GM12872 (cell line): ENCODE measurements around the gene DOCK1.

Source experiments
- TF ChIP-seq, protein P1 (sequence below): IDR thresholded peaks from 3 replicates; pipeline ENCODE4 v1.5.1; 2011; ENCODE audit warnings: low read depth, mild to moderate bottlenecking, low read length, moderate library complexity; ENCODE audit not compliant: insufficient read depth

DOCK1 gene

DNA sequence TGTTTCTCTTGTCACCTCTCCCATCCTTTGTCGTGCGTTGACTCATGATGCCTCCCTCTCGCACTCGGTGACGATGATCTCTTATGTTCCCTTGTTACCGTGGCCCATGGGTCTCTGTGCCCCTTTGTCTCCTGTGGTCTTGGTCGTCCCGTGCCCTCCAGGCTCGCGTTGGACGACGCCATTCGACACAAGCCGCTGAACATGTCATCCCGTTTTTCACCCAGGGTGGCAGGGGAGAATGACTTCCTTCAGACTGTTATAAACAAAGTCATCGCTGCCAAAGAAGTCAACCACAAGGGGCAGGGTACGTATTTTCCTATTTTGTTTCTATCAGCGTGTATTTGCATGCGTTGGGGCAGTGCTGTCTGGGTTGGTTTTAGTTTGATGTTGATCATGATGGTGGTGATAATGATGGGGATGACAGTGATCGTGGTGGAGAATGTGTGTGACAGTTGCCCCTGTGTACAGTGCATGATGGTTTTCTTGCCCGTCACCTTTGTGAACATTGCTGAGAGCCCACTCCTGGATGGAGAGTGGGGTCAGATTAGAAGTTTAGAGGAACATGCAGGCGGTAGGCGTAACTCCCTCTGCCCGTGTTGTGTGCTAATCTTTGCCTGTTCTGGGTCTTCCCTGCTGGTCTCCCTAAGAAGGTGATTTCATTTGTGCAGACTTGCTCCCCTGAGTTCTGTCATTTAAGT lies 107.0 kb downstream of the DOCK1 start:
- TF ChIP-seq, protein P1, sequence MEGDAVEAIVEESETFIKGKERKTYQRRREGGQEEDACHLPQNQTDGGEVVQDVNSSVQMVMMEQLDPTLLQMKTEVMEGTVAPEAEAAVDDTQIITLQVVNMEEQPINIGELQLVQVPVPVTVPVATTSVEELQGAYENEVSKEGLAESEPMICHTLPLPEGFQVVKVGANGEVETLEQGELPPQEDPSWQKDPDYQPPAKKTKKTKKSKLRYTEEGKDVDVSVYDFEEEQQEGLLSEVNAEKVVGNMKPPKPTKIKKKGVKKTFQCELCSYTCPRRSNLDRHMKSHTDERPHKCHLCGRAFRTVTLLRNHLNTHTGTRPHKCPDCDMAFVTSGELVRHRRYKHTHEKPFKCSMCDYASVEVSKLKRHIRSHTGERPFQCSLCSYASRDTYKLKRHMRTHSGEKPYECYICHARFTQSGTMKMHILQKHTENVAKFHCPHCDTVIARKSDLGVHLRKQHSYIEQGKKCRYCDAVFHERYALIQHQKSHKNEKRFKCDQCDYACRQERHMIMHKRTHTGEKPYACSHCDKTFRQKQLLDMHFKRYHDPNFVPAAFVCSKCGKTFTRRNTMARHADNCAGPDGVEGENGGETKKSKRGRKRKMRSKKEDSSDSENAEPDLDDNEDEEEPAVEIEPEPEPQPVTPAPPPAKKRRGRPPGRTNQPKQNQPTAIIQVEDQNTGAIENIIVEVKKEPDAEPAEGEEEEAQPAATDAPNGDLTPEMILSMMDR: no peak

DNA sequence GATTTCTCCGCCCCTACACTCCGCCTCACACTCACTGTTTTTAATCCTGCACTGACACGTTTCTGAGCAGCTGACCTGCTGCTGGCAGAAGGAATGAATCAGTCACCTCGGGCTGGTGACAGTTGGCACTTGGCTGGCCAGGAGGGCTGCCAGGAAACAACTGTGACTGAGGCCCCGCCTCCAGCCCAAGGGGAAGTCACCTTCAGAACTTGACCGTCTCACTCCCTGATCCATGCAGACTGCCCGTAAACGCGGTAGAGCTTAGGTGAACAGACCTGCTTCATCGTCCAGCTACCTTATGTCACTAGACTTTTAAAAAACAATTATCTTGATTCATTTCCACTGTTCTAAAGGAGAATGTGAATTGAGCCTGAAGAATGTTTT lies 107.5 kb downstream of the DOCK1 start:
- TF ChIP-seq, protein P1: no peak

DNA sequence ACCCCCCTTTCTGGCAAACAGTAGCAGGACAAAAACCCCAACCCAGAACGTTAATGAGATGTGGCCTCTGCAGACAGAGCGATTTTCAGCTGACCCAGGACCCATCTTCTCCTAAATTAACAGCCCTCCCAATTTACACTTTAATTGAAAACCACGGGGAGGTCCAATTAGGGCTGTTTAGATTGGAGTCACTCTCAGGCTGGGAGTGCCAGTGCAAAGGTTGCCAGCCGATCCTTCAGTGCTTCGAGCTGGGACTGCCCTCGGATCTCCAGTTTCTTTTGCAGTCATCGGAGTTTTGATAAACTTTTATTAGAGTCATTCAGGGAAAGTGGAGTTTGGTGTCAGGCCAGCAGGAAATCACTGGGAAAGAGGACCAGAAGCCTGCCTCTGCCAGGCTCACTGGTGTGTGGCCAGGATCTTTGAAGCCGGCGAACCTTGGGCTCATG lies 108.0 kb downstream of the DOCK1 start:
- TF ChIP-seq, protein P1: no peak

DNA sequence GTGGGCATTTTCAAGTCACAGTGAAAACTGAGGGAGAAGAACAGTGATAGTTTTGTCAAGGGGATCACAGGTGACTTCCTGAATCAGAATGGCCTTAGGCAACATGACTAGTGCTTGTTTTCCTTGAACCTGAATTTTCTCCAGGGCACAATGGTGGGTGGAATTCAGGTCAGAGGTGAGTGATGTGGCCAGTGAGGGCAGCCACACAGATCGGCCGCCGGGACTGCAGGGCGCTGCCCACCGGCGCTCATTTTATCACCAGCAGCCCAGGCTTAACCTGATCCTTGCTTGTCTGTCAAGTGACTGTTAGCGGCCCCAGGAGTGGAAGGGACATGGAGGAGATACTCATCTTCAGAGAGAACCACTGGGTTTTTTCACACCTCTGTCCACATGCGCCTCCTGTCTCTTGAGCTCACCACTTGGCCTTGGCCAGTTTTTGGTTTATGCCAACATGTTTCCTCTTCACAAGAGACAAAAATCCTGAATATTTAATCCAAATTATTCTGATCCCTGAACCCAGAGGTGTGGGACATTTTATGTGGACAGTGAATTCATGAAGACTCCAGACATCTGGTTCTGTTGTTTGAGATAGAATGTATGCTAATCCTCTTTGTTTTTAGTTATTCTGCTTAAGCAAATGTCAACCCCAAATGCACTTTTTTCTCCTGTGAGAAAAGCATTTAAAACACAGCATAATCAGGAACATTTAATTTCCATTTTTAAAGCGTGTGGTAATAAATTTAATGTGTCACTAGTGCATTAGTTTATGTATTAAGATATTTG lies 108.7 kb downstream of the DOCK1 start:
- TF ChIP-seq, protein P1: no peak

DNA sequence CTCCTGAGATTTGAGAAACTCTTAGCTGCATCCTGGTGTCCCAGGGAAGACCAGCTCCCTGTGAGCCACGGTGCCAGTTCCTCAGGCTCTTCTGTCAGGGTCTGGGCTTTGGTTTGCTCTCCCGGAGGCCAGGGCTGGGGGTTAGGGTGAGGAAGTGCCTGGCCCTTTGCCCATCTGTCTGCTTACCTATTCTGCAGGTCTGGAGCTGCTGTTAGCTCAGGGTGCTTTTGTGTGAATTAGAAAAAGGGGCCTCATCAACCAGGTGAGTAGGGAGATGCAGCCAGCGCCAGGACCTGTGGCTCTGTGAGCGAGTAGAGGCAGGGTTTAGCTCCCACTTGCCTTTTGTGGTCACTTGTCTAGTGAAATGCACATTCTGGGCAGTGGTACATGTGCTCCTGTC lies 109.4 kb downstream of the DOCK1 start:
- TF ChIP-seq, protein P1: no peak

DNA sequence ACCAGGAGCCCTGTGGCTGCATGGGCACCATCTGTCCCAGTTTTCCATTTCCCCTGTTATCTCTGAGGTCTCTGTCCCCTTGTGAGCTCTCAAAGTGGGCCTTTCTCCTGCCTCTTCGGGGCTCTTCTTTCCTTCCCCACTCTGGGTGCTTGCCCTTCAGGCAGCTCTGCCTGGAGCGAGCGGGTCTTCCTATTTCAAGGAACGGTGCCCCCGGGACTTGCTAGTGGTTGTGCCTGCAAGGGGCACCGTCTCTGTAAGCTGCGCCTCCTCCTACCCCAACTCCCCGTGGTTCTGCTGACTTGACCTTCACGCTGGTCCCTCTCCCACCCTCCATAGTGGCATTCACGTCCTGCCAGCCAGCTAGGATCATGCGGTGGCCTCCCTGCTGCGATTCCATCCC lies 110.1 kb downstream of the DOCK1 start:
- TF ChIP-seq, protein P1: no peak

DNA sequence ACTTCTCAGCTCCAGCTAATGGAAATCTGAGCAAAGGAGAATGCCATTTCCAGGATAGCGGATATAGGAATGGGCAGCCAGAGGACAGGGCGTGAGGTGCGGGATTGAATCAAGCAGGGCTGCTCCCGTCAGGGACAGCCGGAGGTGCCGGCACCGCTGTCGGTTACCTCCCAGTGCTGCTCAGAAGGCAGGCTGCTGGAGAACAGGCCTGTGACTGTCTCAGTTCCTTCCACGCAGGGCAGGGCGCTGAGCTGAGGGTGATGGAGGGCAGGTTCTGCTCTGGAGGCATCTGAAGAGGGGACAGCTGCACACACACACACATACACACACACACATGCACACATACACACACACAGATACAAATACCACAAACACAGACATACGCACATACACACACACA lies 111.1 kb downstream of the DOCK1 start:
- TF ChIP-seq, protein P1: no peak
